GM12874 (cell line): ENCODE results near the gene ADAMTS2.

Experiments
- TF ChIP-seq, protein P1 (sequence below): IDR thresholded peaks from 2 replicates; pipeline ENCODE4 v1.5.1; 2011; ENCODE audit warnings: low read depth, mild to moderate bottlenecking, control low read depth, low read length, moderate library complexity; ENCODE audit not compliant: insufficient read depth

ADAMTS2 gene

DNA sequence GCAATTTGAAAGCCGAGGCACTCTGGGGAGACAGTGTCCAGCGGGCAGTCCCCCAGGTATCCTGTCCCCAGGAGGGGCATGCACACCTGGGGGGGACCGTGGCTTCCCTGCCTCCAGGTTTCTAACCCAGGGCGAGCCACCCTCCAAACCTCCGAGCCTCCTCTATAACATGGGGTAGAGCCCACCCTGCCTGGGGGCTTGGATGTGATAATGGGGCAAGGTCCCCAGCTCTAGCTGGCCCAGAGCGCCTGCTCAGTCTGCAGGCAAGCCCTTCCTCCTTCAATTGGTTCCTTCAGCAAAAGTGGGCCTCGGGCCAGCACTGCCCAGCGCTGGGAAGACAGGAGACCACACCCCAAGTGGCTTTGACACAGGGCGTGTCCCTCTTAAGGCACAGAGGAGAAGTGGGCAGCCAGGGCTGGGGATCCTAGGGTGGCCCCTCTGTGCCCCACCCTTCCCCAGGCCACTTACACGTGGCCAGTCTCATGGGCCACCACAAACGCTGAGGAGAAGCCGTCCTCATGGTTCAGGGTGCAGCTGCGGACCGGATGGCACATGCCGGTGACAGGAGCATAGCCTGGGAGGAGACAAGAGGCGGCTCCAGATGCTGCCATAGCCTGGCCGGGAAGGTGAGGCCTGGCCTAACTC, 190.8 kb downstream of the ADAMTS2 start:
- TF ChIP-seq, protein P1, sequence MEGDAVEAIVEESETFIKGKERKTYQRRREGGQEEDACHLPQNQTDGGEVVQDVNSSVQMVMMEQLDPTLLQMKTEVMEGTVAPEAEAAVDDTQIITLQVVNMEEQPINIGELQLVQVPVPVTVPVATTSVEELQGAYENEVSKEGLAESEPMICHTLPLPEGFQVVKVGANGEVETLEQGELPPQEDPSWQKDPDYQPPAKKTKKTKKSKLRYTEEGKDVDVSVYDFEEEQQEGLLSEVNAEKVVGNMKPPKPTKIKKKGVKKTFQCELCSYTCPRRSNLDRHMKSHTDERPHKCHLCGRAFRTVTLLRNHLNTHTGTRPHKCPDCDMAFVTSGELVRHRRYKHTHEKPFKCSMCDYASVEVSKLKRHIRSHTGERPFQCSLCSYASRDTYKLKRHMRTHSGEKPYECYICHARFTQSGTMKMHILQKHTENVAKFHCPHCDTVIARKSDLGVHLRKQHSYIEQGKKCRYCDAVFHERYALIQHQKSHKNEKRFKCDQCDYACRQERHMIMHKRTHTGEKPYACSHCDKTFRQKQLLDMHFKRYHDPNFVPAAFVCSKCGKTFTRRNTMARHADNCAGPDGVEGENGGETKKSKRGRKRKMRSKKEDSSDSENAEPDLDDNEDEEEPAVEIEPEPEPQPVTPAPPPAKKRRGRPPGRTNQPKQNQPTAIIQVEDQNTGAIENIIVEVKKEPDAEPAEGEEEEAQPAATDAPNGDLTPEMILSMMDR, result no peak

DNA sequence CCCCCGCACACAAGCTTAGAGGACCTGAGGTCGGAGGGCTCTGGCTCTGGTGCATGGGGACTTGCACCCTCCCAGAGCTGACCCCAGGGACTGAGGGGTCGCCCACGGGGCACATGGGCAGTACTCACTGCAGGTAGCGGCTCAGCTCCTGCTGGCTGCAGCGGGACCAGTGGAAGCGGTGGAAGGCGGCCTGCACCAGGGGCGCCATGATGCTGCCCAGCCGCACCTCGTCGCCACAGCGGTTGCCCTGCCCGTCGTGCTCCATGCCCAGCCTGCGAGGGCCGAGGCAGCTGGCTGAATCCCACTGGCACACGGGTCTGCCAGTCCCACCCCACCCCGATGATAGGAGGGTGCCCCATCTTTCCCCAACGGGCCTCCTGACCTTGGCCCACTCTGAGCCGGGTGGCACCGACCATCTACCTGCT, 191.3 kb downstream of the ADAMTS2 start:
- TF ChIP-seq, protein P1, result no peak

DNA sequence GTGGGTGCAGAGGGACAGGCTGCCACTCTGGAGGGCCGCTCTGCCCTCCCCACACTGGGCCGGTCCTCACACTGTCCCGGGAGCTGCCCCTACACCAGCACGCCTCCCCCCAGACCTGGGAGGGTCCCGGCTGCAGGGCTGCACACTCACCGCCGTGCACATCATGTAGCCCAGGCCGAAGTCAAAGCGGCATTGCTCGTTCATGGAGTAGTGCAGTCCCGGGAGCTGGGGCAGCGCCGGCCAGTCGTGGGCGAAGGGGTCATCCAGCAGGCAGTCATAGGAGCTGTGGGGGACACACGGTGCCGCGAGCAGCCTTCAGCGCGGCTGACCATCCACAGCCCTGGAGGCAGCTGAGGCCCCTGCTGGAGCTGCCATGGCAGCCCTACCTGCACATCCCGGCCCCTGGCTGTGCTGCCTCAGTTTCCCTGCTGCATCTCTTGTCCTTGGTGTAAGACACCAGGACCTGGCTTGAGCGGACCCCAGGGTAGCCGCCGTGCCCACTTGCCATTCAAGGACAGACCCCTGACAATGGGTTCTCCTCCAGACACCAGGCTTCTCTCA, 191.8 kb downstream of the ADAMTS2 start:
- TF ChIP-seq, protein P1, result no peak

DNA sequence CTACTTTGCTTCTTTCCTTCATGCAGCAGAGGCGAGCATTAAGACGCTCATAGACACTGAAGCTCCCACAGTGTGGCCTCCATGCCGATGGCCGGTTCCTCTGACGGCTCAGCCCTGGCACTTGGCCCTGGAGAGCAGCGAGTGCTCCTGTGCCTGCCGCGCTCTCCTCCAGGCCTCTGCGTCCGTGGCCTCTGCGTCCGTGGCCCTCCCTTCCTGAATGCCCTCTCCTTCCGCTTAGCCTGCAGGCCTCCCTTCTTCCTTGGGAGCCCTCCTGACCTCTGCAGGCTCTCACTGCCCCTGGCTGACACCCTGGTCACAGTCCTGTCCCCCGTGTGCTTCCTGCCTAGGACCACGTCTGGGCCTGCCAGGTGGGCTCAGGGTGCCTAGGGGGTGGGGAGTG, 192.3 kb downstream of the ADAMTS2 start:
- TF ChIP-seq, protein P1, result no peak

DNA sequence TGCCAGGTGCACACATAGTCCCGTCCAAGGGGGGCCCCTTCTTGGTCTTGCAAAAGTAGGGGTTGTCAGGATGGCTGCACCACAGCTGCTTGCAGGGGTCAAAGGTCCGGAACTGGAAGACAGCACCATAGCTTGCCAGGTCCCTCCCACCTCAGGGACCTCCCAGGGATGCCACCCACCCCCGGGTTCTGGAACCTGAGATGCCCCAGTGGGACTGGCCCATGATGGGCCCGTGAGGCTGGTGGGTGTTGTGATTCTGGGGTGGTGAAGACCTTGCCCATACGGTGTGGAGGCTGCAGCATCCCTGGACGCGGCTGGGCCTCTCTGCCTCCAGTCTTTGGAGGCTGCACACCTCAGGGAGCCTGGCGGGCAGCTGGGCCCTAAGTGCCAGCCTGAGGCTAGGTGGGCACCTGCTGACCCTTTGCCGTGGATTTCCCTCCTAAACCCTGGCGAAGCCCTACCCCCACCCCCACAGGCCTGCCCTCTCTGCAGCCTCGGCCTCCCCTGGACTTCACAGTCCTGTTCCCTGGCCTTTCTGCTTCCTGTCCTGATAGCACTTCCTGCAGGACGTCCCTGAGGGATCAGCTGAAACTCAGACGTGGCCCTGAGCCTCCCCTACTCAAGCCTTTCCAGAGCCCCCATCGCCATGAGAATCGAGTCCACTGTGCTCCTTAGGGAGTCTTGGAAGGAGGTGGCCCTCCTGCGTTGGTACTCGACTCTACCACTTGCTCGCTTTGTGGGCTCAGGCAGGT, 192.9 kb downstream of the ADAMTS2 start:
- TF ChIP-seq, protein P1, result no peak

DNA sequence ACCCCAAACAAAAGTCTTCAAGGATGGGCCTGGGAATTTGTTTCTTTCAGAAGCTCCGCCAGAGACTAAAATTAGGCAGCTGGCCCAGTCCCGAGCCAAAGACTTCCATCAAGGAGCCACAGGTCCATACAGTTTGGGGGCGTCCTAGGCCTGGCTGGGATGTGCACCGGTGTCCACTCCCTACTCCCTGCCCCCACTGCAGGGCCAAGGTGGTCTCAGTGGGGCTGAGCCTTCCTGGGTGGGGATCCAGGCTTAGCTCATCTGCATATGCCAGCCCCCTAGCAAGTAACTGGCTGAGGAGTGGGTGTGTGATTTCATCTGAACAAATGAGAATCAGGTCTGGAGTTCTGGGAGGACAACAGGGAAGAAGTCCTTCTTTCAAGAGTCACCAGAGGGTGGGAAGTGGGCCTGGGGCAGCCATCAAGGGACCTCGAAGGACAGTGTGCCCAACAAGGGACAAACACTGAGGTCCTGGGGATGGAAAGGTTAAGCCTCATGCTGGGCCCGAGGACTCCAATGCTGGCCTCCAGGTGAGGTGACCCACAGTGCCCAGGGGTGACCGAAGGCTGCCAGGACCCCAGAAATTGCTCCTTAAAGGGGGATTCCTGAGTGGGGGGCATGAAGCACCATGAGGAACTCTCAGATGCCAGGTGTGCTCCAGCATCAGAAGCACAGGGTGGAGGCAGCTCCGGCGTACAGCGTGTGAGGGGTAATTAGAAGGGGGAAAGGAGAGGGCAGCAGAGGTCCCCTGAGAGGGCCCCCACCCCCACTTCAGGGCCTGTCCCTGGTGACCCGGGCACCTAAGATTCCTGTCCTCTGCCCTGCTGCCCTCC, 193.8 kb downstream of the ADAMTS2 start:
- TF ChIP-seq, protein P1, result no peak

DNA sequence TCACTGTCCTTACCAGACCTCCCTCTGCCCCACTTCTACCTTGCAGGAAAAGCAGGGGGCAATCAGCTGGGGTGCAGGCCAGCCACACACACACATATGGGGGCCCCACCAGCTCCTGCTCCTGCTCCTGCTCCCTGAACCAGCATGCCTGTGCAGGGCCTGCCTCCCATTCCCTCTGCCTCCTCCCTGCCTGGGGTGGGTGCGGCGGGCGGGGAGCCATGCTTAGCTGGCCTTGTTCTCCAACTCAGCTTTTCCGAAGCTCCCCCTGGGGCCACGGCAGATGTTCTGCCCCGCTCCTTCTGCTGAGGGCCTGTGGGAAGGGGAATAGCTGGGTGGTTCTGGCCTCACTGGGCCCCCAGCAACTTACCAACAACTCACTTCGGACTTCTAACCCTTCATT, 195.2 kb downstream of the ADAMTS2 start:
- TF ChIP-seq, protein P1, result no peak
